ENCODE data around the gene RAB4A. TPM values are rescaled to one million over a fixed set of nuclear protein-coding genes. Genes with fewer than 3 reads are reported as not detected.

RAB4A gene
- 10 to 100 TPM; 55.6 to 57.7 (median 57.3) TPM for polyA plus RNA-seq (ENCODE audit: insufficient read length in 4 of 4)

DNA sequence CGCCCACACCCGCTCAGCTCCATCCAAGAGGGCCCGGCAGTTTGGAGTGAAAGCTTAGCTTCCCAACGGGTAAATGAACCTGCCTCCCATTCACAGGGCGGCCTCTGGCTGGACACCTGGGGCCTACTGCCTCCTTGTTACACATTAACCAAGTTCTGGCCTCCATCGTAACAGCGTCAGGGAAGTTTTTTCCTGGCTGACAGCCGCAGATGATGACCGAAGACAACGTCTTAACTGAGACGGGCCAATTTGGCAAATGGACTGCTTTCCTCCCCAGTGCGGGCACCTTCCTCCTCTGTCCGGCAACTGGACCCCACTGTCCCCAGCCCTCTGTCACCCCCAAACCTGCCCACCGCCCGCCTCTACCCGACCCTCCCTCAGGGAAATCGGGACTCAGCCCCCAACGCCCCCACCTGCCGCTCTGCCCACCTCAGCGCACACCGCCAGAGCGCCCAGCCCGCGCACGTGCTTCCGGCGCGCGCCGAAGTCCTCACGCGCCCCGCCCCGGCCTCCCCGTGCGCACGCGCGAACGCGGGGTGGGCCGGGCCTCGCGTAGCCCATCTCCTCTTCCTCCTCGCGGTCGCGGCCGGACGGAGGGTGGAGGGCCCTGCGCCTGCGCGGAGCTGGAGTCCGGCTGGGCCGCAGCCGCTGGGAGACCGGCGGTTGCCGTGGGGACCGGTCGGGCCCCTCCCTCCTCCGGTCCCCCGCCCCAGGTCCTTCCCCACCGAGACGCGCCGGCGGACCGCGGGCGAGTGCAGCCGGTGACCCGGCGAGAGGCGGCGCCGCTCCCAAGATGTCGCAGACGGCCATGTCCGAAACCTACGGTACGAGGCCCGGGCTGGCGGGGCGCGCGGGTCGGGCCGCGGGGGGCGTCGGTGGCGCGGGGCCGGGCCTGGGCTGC is at the start of gene RAB4A:
RAB4A (plus strand) TSS at position 565 of the 901 bp plus-strand sequence; CDS start at position 794, 229 bp downstream.
- DNase-seq (ENCODE audit: low read depth in 4 of 4, low spot score in 2 of 4): peak in 2 of 4 donors; percentile 73 to 81

- no peak for DNase-seq (ENCODE audit: low read depth in 4 of 4, low spot score in 2 of 4)
These were observed 48.8 kb upstream of the RAB4A start for GRCh38 chr1:229222081-229222480.

GRCh38 chr1:229223498-229223897 is 47.4 kb upstream of the RAB4A start:
- DNase-seq (ENCODE audit: low read depth in 4 of 4, low spot score in 2 of 4): no peak

GRCh38 chr1:229224308-229224707 is 46.6 kb upstream of the RAB4A start:
- DNase-seq (ENCODE audit: low read depth in 4 of 4, low spot score in 2 of 4): no peak

DNA sequence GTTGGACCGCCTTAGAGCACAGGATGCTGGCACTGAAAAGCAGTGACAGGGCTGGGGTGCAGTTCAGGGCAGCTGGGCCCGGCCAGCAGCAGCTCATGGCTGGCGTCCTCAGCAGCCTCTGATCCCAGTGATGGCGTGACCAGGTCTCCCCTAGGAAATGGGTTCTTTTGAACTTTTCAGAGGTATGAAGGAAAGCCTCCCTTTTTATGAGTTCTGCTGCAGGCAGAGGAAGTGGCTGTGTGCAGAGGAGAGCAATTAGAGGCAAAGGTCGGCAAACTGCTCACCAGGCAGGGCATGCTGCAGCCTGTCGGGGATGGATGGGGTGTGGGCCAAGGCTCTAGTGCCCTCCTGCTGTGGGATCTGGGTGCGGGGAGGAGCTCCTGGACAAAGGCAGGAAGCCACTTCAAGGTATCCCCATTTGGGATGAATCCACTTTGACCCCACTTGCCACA is 45.6 kb upstream of the RAB4A start:
- no peak for DNase-seq (ENCODE audit: low read depth in 4 of 4, low spot score in 2 of 4)

- no peak for DNase-seq (ENCODE audit: low read depth in 4 of 4, low spot score in 2 of 4)
These were observed 44.1 kb upstream of the RAB4A start for GRCh38 chr1:229226796-229227195.

- DNase-seq (ENCODE audit: low read depth in 4 of 4, low spot score in 2 of 4): peak in 1 of 4 donors; percentile 61
These were observed 43.5 kb upstream of the RAB4A start for GRCh38 chr1:229227298-229227919.

GRCh38 chr1:229228522-229228921 is 42.4 kb upstream of the RAB4A start:
- DNase-seq (ENCODE audit: low read depth in 4 of 4, low spot score in 2 of 4): no peak

DNA sequence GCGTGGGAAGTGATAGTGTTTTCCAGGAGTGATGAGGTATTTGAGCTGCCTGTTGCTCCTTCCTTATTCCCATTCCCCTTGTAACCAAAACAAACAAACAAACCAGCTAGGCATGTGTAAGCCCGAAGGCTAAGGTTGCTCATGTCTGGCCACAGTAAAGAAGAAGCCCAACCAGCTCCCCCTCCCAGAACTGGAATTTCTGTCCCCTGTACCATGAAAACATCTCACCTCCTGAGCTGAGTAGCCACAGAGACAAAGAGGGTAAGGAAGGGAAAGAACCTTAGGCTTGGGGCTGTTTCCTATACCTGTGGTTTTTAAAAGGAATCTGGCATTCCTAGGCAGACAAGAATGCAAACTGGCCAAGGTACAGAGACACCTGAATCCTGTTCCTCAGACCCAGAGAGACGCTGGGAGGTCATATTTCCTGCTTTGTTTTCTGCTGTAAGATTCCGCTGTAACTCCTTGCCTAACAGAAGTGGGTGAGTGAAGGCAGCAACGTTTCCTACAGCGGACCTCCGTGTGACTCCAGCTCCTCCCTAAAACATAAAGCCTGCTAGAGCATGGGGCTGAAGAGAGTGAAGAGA is 41.7 kb upstream of the RAB4A start:
- DNase-seq (ENCODE audit: low read depth in 4 of 4, low spot score in 2 of 4): no peak

DNA sequence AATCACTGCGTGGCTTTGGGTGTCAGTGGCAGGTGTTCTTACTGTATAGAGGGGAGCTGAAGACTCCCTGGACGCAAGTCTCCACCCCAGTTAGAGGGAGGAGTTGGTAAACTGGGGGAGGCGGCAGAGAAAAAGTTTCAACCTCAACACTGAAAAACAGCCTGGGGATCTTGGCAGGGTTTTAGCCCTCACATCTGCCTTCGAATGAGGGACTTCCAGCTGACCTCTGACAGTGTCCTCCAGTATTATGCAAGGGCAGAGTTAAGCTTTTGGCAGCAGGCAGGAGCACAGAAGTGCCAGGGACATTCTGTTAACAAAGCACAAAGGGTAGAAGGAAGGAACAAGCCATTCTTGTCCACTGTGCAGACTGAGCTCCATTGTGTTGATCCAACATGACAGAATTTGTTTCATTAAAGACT is 41.2 kb upstream of the RAB4A start:
- DNase-seq (ENCODE audit: low read depth in 4 of 4, low spot score in 2 of 4): no peak

DNA sequence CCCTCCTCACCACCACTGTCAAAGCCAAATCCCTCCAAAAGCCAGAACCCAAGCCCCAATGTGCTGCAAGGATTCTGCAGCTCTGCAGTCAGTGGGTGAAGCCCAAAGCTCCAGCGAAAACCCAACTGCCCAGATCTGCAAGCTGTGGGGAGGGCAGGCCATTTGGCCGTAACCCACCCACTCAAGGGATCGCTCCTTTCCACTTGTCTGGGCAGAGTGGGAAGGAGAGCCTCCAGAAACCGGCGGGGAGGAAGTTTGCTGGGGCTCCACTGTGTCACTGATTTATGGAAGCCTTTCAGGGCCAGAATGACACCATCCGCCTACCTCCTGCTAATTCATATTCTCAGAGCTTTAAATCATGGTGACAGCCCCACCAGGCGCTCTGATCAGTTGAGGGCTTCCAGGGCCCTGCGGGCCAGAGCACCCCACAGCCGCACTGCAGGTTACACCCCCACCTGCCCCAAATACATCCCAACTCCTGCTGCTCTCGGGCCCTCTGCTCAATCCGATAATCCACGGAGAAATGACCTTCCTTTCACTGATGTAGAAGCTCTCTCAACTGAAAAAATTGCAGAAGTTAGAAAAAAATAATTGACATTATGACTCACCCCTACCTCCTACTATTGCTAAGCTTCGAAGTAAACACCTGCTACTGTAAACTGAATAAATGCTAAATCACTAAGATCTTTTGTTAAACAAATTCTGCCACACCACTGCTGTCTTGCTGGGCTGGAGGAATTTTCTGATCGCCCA is 40.6 kb upstream of the RAB4A start:
- no peak for DNase-seq (ENCODE audit: low read depth in 4 of 4, low spot score in 2 of 4)

- no peak for DNase-seq (ENCODE audit: low read depth in 4 of 4, low spot score in 2 of 4)
These were observed 39.8 kb upstream of the RAB4A start for GRCh38 chr1:229230893-229231753.

- no peak for DNase-seq (ENCODE audit: low read depth in 4 of 4, low spot score in 2 of 4)
These were observed 39.2 kb upstream of the RAB4A start for GRCh38 chr1:229231754-229232119.

- no peak for DNase-seq (ENCODE audit: low read depth in 4 of 4, low spot score in 2 of 4)
These were observed 35.9 kb upstream of the RAB4A start for GRCh38 chr1:229234870-229235472.

- no peak for DNase-seq (ENCODE audit: low read depth in 4 of 4, low spot score in 2 of 4)
These were observed 33.6 kb upstream of the RAB4A start for GRCh38 chr1:229237320-229237719.

DNA sequence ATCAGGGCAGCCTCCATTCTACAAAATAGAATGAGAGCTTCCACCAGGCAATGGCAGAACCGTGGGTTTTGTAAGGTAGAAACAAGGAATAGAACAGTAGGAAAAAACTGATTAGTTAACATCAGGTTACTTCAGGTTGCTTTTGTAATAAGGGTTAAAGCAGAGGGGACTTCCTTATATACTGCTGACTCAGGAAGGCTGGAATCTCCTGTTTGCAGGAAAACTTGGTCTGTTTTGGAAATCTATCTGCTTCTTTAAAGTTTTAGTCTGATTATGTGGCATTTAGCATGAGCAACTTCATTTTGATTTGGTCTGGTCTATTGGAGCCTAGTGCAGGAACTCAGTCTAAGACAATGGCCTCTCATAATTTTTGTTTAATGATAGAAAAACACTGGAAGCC is 32.7 kb upstream of the RAB4A start:
- DNase-seq (ENCODE audit: low read depth in 4 of 4, low spot score in 2 of 4): no peak

DNA sequence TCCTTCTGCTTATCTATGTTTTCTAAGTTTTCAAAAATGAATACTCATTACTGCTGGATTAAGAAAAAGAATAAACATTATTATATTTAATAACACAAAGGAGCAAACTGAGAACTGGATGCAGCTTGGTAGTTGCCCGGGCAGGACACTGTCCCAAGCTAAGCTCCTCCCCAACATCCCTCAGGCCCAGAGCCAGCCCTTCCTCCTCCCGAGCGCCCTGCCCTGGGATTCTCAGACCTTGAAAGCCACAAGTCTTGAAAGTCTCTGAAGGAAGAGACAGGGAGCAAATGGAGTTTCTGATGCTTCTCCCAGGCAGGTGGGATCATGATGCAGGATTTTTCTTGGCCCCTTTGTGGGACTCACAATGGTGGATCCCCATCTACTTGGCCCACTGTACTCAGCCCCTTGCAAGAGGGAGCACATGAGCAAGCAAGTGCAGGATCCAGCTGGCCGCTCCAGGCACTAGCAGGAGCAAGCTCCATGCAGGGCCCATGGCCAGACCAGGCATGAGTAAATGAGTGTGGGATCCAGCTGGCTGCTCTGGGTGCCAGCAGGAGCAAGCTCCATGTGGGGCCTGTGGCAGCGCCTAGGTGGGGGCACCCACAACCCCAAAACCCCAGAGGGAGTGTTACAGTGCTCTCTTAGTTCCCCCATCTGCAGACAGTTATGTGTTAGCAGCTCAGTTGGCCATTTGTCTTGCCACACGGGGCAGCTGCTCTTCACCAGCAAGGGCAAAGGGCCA is 32.1 kb upstream of the RAB4A start:
- DNase-seq (ENCODE audit: low read depth in 4 of 4, low spot score in 2 of 4): no peak

DNA sequence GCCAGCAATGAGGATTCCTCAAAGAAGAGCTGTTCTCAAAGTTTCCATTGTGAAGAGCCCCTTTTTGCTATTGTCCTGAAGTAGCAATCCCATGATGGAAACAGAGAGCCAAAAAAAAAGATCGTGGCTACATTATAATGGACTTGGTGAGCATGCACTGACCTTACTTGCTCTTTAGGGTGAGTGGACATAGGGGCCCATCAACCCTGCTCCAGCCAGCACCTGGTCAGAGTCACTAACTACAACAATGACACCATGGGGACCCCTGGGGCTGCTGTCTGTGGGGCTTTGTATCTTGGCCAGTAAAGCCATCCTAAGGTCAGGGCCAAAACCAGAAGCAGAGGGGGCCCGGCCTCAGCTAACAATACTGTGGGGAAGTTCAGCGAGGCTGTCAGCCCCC is 30.4 kb upstream of the RAB4A start:
- no peak for DNase-seq (ENCODE audit: low read depth in 4 of 4, low spot score in 2 of 4)

DNA sequence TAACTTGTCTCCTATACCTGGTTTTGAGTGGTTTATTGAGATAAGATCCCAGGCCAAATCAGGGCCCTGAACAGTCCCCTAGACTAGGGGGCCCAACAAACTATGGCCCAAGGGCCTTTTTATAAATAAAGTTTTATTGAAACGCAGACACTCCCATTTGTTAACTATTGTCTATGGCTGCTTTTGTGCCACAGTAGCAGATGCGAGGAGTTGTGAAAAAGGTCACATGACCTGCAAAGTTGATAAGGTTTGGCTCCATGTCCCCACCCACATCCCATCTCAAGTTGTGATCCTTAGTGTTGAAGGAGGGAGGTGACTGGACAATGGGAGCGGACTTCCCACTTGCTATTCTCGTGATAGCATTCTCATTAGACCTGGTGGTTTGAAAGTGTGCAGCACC is 29.5 kb upstream of the RAB4A start:
- DNase-seq (ENCODE audit: low read depth in 4 of 4, low spot score in 2 of 4): no peak
